Panc1 (cell line): Measurements from ENCODE around the gene MORC2.

Source experiments
- CTCF ChIP-seq: fragments of 450-650 bp; IDR thresholded peaks from 2 replicates; pipeline ENCODE4 v1.5.1; 2017; ENCODE audit warnings: mild to moderate bottlenecking
- POLR2AphosphoS5 ChIP-seq: IDR thresholded peaks from 2 replicates; pipeline ENCODE4 v1.6.1; 2012; ENCODE audit warnings: mild to moderate bottlenecking, low read depth, low read length, moderate library complexity
- REST ChIP-seq, 2 experiments: IDR thresholded peaks; 2 replicates each; pipeline ENCODE4 v1.6.1; 2011 to 2012; ENCODE audit warnings: low read depth in 2 of 2, control low read depth in 1 of 2, low read length in 1 of 2, mild to moderate bottlenecking in 1 of 2, moderate library complexity in 1 of 2; ENCODE audit not compliant: insufficient read depth in 1 of 2
- SIN3A ChIP-seq: IDR thresholded peaks from 2 replicates; pipeline ENCODE4 v1.6.1; 2012; ENCODE audit warnings: low read depth, mild to moderate bottlenecking, low read length, moderate library complexity, borderline replicate concordance; ENCODE audit not compliant: insufficient read depth
- TCF7L2 ChIP-seq: IDR thresholded peaks from 2 replicates; pipeline ENCODE4 v1.6.1; 2011; ENCODE audit warnings: mild to moderate bottlenecking, low read depth, low read length, inconsistent platforms

- TF ChIP-seq CTCF (peak; percentile 46; the same call in 1 of the 2 replicates), POLR2AphosphoS5 (no peak), REST (IDR thresholded peaks at IDR 0.05; ENCODE audit: insufficient read depth in 1 of 2, low read depth in 2 of 2, low read length in 1 of 2) (no peak), SIN3A (no peak), TCF7L2 (no peak)
These were observed 20.6 kb downstream of the MORC2 start for GRCh38 chr22:30947816-30948454.
